WTC11 (cell line): ENCODE results near the gene SGTA. TPM values are rescaled to one million over a fixed set of nuclear protein-coding genes. Genes with fewer than 3 reads are reported as not detected.

ENCODE experiments used
- ATAC-seq: fragments of 200-7000 bp; cut with Tn5 transposase; 2 replicates; pipeline ENCODE4 v1.10.0; 2021; ENCODE audit warnings: mild to moderate bottlenecking, moderate library complexity
- CTCF ChIA-PET: fragments of 300-600 bp; sonication (Branson Sonifier 250); formaldehyde crosslinking; loops from one replicate; lab custom pipeline; 2021; ENCODE audit warnings: antibody characterized with exemption; lab: Charles Lee
- POLR2A ChIA-PET: fragments of 350-600 bp; sonication (Branson Sonifier 250); formaldehyde crosslinking; loops from one replicate; lab custom pipeline; 2021; ENCODE audit warnings: antibody characterized with exemption; lab: Charles Lee
- DNase-seq: peaks from one replicate; pipeline ENCODE4 v3.0.0; 2021; ENCODE audit warnings: low spot score
- H3K27ac Mint-ChIP-seq: 2 replicates; pipeline ENCODE4 v1.8.0; 2021; ENCODE audit warnings: mixed read lengths
- H3K27me3 Mint-ChIP-seq: 2 replicates; pipeline ENCODE4 v1.8.0; 2021; ENCODE audit warnings: low read depth, mild to moderate bottlenecking, moderate library complexity, mixed read lengths
- H3K36me3 Mint-ChIP-seq: 2 replicates; pipeline ENCODE4 v1.8.0; 2021; ENCODE audit warnings: mixed read lengths
- H3K4me1 Mint-ChIP-seq: 2 replicates; pipeline ENCODE4 v1.8.0; 2022; ENCODE audit warnings: mixed read lengths
- H3K4me3 Mint-ChIP-seq: 2 replicates; pipeline ENCODE4 v1.8.0; 2021; ENCODE audit warnings: mild to moderate bottlenecking, moderate library complexity, mixed read lengths
- H3K9me3 Mint-ChIP-seq: 2 replicates; pipeline ENCODE4 v1.8.0; 2021; ENCODE audit warnings: mixed read lengths
- ELF4 ChIP-seq: sonication (generic); formaldehyde crosslinking; IDR thresholded peaks from 2 replicates; pipeline ENCODE4 v1.8.1; 2022; ENCODE audit warnings: low read depth, mild to moderate bottlenecking, moderate library complexity, missing genetic modification reagents
- EMX1 ChIP-seq: fragments of 250-450 bp; sonication (Bioruptor Pico); IDR thresholded peaks from 2 replicates; pipeline ENCODE4 v1.8.0; 2021; ENCODE audit warnings: mild to moderate bottlenecking
- FOXJ3 ChIP-seq: sonication (generic); formaldehyde crosslinking; IDR thresholded peaks from 2 replicates; pipeline ENCODE4 v1.9.0; 2021; ENCODE audit warnings: missing genetic modification reagents, mild to moderate bottlenecking, borderline replicate concordance
- FOXP1 ChIP-seq: sonication (generic); formaldehyde crosslinking; IDR thresholded peaks from 2 replicates; pipeline ENCODE4 v1.8.0; 2022; ENCODE audit warnings: missing genetic modification reagents, mild to moderate bottlenecking, moderate library complexity, borderline replicate concordance
- JUN ChIP-seq: sonication (generic); formaldehyde crosslinking; IDR thresholded peaks from 2 replicates; pipeline ENCODE4 v1.8.0; 2023; ENCODE audit warnings: mild to moderate bottlenecking, missing genetic modification reagents
- KAT7 ChIP-seq: sonication (generic); formaldehyde crosslinking; IDR thresholded peaks from 2 replicates; pipeline ENCODE4 v1.8.1; 2023; ENCODE audit warnings: missing genetic modification reagents, mild to moderate bottlenecking, borderline replicate concordance
- MXD4 ChIP-seq: fragments of 250-450 bp; sonication (Bioruptor Pico); IDR thresholded peaks from 2 replicates; pipeline ENCODE4 v1.8.0; 2021; ENCODE audit warnings: mild to moderate bottlenecking, moderate library complexity, borderline replicate concordance
- NFYB ChIP-seq: sonication (generic); formaldehyde crosslinking; conservative IDR thresholded peaks from 2 replicates; pipeline ENCODE4 v1.8.0; 2022; ENCODE audit warnings: low read depth, missing genetic modification reagents
- TEAD1 ChIP-seq: sonication (generic); formaldehyde crosslinking; IDR thresholded peaks from 2 replicates; pipeline ENCODE4 v1.8.0; 2022; ENCODE audit warnings: mild to moderate bottlenecking, missing genetic modification reagents
- ZNF121 ChIP-seq: sonication (generic); formaldehyde crosslinking; IDR thresholded peaks from 2 replicates; pipeline ENCODE4 v1.8.0; 2023; ENCODE audit warnings: missing genetic modification reagents
- total RNA-seq: library from RNA; stranded (reverse); gene quantifications from 3 replicates; pipeline ENCODE4 v1.2.3, GENCODE V29; 2021
- TF ChIP-seq, protein P1 (sequence below): fragments of 250-450 bp; sonication (Bioruptor Pico); IDR thresholded peaks from 2 replicates; pipeline ENCODE4 v1.9.0; 2021; ENCODE audit warnings: mild to moderate bottlenecking
- TF ChIP-seq, protein P2 (sequence below): sonication (generic); formaldehyde crosslinking; IDR thresholded peaks from 2 replicates; pipeline ENCODE4 v1.8.0; 2022; ENCODE audit warnings: mild to moderate bottlenecking, missing genetic modification reagents
- TF ChIP-seq, protein P3 (sequence below): sonication (generic); formaldehyde crosslinking; IDR thresholded peaks from 2 replicates; pipeline ENCODE4 v1.8.0; 2022; ENCODE audit warnings: mild to moderate bottlenecking, missing genetic modification reagents
- TF ChIP-seq, protein P4 (sequence below): fragments of 200-600 bp; IDR thresholded peaks from 2 replicates; pipeline ENCODE4 v1.8.0; 2022; ENCODE audit warnings: antibody characterized with exemption
- TF ChIP-seq, protein P5 (sequence below): fragments of 250-450 bp; sonication (Bioruptor Pico); IDR thresholded peaks from 2 replicates; pipeline ENCODE4 v1.9.0; 2021; ENCODE audit warnings: mild to moderate bottlenecking
- TF ChIP-seq, protein P6 (sequence below): sonication (generic); formaldehyde crosslinking; conservative IDR thresholded peaks from 2 replicates; pipeline ENCODE4 v1.8.1; 2022; ENCODE audit warnings: mild to moderate bottlenecking, missing genetic modification reagents
- TF ChIP-seq, protein P7 (sequence below): fragments of 250-450 bp; sonication (Bioruptor Pico); conservative IDR thresholded peaks from 2 replicates; pipeline ENCODE4 v1.9.0; 2021; ENCODE audit warnings: mild to moderate bottlenecking
- TF ChIP-seq, protein P8 (sequence below): fragments of 250-450 bp; sonication (Bioruptor Pico); IDR thresholded peaks from 2 replicates; pipeline ENCODE4 v2.1.2; 2022; ENCODE audit warnings: mild to moderate bottlenecking, moderate library complexity
- TF ChIP-seq, protein P9 (sequence below): sonication (generic); formaldehyde crosslinking; IDR thresholded peaks from 2 replicates; pipeline ENCODE4 v1.8.1; 2022; ENCODE audit warnings: mild to moderate bottlenecking, missing genetic modification reagents, moderate library complexity, borderline replicate concordance
- TF ChIP-seq, protein P10 (sequence below): fragments of 250-450 bp; sonication (Bioruptor Pico); IDR thresholded peaks from 2 replicates; pipeline ENCODE4 v1.9.0; 2021; ENCODE audit warnings: moderate library complexity, mild to moderate bottlenecking, inconsistent platforms, borderline replicate concordance

Gene SGTA
- total RNA-seq, 1 experiment from 2014 or later: 91.2 TPM

DNA sequence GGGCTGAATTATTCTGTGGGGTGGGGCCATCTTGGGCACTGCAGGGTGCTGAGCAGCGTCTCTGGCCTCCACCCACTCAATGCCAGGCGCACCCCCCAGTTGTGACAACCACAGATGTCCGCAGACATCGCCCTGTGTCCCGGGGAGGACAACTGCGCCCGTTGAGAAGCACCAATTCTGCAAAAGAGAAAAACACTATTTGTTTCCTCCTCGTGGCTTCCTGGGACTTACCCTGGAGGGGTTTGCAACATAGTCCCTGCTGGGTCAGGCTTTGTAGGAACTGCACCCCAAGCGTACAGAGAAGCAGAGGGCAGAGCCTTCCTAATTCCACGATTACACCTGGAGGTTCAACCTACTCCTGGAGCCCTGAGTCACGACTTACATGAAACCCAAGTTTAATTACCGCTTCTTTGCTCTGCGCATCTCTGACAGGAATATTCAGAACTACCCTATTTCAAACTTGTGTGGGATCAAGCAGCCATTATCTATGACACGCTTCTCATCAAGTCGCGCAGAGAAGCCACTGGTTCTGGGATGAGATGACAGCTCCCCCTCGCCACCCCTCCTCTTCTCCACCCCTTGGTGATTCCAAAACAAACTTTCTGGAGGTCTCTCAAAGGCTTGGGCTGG, 32.1 kb downstream of the SGTA start:
- ChIA-PET POLR2A (no interaction called here), CTCF (interaction anchor here (5.7 kb wide), 1 partner anchor 102 kb away, joined by 76 read pairs; no protein-coding TSS in a partner anchor)
- no peak overlapping the region for H3K27ac Mint-ChIP-seq

DNA sequence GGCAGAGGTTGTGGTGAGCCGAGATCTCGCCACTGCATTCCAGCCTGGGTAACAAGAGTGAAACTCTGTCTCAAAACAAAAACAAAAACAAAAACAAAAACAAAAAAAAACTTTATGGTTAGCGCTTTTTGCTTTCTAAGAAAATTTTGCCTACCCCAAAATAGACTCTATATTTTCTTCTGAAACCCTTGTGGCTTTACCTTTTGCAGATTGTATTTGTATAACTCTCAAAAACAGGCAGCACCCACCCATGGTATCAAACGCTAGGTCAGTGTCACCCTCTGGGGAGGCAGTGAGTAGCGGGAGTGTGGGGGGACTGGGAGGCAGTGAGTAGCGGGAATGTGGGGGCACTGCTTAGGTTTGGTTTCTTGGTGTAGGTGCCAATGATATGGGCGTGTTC, 35.7 kb downstream of the SGTA start:
- DNase-seq (no peak), ATAC-seq (no peak)
- no peak overlapping the region for H3K4me3 Mint-ChIP-seq
- no peak overlapping the region for H3K27ac Mint-ChIP-seq
- H3K36me3 Mint-ChIP-seq: no peaks in the 10 kb centered on the region
- POLR2A ChIA-PET: no interaction called here
- peaks cover 18% of the 10 kb centered on the region for H3K27me3 Mint-ChIP-seq
- TF ChIP-seq KAT7 (CRISPR knock-in tag): no peak
- TF ChIP-seq EMX1 (CRISPR knock-in tag): no peak
- TF ChIP-seq, protein P1, sequence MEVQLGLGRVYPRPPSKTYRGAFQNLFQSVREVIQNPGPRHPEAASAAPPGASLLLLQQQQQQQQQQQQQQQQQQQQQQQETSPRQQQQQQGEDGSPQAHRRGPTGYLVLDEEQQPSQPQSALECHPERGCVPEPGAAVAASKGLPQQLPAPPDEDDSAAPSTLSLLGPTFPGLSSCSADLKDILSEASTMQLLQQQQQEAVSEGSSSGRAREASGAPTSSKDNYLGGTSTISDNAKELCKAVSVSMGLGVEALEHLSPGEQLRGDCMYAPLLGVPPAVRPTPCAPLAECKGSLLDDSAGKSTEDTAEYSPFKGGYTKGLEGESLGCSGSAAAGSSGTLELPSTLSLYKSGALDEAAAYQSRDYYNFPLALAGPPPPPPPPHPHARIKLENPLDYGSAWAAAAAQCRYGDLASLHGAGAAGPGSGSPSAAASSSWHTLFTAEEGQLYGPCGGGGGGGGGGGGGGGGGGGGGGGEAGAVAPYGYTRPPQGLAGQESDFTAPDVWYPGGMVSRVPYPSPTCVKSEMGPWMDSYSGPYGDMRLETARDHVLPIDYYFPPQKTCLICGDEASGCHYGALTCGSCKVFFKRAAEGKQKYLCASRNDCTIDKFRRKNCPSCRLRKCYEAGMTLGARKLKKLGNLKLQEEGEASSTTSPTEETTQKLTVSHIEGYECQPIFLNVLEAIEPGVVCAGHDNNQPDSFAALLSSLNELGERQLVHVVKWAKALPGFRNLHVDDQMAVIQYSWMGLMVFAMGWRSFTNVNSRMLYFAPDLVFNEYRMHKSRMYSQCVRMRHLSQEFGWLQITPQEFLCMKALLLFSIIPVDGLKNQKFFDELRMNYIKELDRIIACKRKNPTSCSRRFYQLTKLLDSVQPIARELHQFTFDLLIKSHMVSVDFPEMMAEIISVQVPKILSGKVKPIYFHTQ: no peak
- no peak for TF ChIP-seq FOXJ3 (CRISPR knock-in tag)
- TF ChIP-seq MXD4 (CRISPR knock-in tag): no peak
- TF ChIP-seq, protein P2, sequence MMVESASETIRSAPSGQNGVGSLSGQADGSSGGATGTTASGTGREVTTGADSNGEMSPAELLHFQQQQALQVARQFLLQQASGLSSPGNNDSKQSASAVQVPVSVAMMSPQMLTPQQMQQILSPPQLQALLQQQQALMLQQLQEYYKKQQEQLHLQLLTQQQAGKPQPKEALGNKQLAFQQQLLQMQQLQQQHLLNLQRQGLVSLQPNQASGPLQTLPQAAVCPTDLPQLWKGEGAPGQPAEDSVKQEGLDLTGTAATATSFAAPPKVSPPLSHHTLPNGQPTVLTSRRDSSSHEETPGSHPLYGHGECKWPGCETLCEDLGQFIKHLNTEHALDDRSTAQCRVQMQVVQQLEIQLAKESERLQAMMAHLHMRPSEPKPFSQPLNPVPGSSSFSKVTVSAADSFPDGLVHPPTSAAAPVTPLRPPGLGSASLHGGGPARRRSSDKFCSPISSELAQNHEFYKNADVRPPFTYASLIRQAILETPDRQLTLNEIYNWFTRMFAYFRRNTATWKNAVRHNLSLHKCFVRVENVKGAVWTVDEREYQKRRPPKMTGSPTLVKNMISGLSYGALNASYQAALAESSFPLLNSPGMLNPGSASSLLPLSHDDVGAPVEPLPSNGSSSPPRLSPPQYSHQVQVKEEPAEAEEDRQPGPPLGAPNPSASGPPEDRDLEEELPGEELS (CRISPR knock-in tag): no peak
- no peak for TF ChIP-seq JUN
- no peak for TF ChIP-seq ELF4
- TF ChIP-seq FOXP1: no peak
- TF ChIP-seq, protein P3, sequence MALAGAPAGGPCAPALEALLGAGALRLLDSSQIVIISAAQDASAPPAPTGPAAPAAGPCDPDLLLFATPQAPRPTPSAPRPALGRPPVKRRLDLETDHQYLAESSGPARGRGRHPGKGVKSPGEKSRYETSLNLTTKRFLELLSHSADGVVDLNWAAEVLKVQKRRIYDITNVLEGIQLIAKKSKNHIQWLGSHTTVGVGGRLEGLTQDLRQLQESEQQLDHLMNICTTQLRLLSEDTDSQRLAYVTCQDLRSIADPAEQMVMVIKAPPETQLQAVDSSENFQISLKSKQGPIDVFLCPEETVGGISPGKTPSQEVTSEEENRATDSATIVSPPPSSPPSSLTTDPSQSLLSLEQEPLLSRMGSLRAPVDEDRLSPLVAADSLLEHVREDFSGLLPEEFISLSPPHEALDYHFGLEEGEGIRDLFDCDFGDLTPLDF (CRISPR knock-in tag): no peak
- no peak for TF ChIP-seq TEAD1 (CRISPR knock-in tag)
- TF ChIP-seq, protein P4, sequence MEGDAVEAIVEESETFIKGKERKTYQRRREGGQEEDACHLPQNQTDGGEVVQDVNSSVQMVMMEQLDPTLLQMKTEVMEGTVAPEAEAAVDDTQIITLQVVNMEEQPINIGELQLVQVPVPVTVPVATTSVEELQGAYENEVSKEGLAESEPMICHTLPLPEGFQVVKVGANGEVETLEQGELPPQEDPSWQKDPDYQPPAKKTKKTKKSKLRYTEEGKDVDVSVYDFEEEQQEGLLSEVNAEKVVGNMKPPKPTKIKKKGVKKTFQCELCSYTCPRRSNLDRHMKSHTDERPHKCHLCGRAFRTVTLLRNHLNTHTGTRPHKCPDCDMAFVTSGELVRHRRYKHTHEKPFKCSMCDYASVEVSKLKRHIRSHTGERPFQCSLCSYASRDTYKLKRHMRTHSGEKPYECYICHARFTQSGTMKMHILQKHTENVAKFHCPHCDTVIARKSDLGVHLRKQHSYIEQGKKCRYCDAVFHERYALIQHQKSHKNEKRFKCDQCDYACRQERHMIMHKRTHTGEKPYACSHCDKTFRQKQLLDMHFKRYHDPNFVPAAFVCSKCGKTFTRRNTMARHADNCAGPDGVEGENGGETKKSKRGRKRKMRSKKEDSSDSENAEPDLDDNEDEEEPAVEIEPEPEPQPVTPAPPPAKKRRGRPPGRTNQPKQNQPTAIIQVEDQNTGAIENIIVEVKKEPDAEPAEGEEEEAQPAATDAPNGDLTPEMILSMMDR: no peak
- TF ChIP-seq, protein P5, sequence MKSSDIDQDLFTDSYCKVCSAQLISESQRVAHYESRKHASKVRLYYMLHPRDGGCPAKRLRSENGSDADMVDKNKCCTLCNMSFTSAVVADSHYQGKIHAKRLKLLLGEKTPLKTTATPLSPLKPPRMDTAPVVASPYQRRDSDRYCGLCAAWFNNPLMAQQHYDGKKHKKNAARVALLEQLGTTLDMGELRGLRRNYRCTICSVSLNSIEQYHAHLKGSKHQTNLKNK (CRISPR knock-in tag): no peak
- TF ChIP-seq, protein P6, sequence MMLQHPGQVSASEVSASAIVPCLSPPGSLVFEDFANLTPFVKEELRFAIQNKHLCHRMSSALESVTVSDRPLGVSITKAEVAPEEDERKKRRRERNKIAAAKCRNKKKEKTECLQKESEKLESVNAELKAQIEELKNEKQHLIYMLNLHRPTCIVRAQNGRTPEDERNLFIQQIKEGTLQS (CRISPR knock-in tag): no peak
- TF ChIP-seq, protein P7, sequence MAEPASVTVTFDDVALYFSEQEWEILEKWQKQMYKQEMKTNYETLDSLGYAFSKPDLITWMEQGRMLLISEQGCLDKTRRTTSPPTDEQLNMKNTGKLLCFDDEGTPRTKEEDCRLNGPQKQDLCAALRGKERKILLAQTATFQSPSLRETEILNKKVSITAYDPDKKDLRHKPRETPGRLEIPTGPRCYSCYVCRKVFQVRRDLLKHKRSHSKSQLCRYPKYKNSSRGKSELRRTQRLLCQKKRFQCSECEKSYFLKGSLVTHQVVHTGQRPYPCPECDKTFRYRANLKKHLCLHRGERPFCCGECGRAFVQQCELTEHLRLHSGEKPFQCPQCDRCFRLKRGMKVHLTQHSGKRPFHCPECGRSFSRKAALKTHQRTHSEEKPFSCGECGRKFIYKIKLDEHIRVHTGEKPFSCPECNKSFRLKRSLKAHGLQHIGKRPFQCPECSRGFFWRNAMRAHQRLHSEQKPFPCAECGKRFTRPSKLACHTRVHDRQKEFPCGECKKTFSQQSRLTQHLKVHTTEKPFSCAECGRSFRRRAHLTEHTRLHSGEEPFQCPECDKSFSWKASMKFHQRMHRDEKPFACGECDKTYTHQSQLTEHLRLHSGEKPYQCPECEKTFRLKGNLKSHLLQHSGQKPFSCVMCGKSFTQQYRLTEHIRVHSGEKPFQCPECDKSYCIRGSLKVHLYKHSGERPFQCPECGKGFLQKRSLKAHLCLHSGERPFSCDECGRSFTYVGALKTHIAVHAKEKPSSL (CRISPR knock-in tag): no peak
- TF ChIP-seq, protein P8, sequence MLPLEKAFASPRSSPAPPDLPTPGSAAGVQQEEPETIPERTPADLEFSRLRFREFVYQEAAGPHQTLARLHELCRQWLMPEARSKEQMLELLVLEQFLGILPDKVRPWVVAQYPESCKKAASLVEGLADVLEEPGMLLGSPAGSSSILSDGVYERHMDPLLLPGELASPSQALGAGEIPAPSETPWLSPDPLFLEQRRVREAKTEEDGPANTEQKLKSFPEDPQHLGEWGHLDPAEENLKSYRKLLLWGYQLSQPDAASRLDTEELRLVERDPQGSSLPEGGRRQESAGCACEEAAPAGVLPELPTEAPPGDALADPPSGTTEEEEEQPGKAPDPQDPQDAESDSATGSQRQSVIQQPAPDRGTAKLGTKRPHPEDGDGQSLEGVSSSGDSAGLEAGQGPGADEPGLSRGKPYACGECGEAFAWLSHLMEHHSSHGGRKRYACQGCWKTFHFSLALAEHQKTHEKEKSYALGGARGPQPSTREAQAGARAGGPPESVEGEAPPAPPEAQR (CRISPR knock-in tag): no peak
- no peak for TF ChIP-seq ZNF121 (CRISPR knock-in tag)
- CTCF ChIA-PET: interaction anchor here (5.7 kb wide), 1 partner anchor 99 kb away, joined by 76 read pairs; no protein-coding TSS in a partner anchor
- H3K4me1 Mint-ChIP-seq: no peaks in the 10 kb centered on the region
- H3K9me3 Mint-ChIP-seq: no peaks in the 10 kb centered on the region

More for the DNA sequence above, 32.1 kb downstream of the SGTA start:
- Mint-ChIP-seq H3K4me1 (no peaks in the 10 kb centered on the region), H3K27me3 (peaks cover 9% of the 10 kb centered on the region), H3K9me3 (no peaks in the 10 kb centered on the region), H3K36me3 (peaks cover 12% of the 10 kb centered on the region), H3K4me3 (no peak overlapping the region)
- TF ChIP-seq, protein P9, sequence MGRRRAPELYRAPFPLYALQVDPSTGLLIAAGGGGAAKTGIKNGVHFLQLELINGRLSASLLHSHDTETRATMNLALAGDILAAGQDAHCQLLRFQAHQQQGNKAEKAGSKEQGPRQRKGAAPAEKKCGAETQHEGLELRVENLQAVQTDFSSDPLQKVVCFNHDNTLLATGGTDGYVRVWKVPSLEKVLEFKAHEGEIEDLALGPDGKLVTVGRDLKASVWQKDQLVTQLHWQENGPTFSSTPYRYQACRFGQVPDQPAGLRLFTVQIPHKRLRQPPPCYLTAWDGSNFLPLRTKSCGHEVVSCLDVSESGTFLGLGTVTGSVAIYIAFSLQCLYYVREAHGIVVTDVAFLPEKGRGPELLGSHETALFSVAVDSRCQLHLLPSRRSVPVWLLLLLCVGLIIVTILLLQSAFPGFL: no peak
- TF ChIP-seq, protein P10, sequence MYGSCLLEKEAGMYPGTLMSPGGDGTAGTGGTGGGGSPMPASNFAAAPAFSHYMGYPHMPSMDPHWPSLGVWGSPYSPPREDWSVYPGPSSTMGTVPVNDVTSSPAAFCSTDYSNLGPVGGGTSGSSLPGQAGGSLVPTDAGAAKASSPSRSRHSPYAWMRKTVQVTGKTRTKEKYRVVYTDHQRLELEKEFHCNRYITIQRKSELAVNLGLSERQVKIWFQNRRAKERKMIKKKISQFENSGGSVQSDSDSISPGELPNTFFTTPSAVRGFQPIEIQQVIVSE (CRISPR knock-in tag): no peak
- no peak for TF ChIP-seq NFYB
- no peak for DNase-seq
- ATAC-seq: no peak
